Omental fat pad (tissue), 4 donors: Measurements from ENCODE around the gene CAVIN1. TPM values are rescaled to one million over a fixed set of nuclear protein-coding genes. Genes with fewer than 3 reads are reported as not detected.
"Not testable (repeated sequence)": the region's sequence is repeated elsewhere in the genome, so short reads cannot be mapped to it uniquely, and the experiment has no call there.

Source experiments
- ATAC-seq: fragments of 150-250 bp; one replicate; pipeline ENCODE4 v1.9.1; 2016; ENCODE audit warnings: mild to moderate bottlenecking, moderate library complexity; ENCODE audit not compliant: low FRiP score
- DNase-seq: peaks from one replicate; pipeline ENCODE4 v3.0.0-alpha.2; 2019; ENCODE audit warnings: low spot score
- total RNA-seq, 4 donors: library from RNA; depleted of rRNA; stranded (reverse); fragments of >200 nt; gene quantifications; one replicate each; pipeline ENCODE4 v1.1.0, GENCODE V29; 2016
- TF ChIP-seq, protein P1 (sequence below), 3 donors: fragments of 450-650 bp; IDR thresholded peaks; one replicate each; pipeline ENCODE4 v1.5.1; 2016 to 2017; ENCODE audit warnings: antibody characterized with exemption in 3 of 3, mild to moderate bottlenecking in 3 of 3, moderate library complexity in 2 of 3

Gene CAVIN1
- total RNA-seq, 4 donors from 2014 or later = 479 to 598 (median 526) TPM

DNA sequence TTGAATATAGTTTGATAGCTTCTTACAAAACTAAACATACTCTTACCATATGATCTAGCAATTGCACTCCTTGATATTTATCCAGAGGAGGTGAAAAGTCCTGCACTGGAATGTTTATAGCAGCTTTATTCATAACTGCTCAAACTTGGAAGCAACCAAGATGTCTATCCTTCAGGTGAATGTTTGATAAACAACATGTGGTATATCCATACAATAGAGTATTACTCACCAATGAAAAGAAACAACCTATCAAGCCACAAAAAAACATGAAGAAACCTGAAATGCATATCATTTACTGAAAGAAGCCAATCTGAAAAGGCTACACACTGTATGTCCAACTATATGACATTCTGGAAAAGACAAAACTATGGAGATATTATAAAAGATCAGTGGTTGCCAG, 50.9 kb downstream of the CAVIN1 start:
- TF ChIP-seq, protein P1, sequence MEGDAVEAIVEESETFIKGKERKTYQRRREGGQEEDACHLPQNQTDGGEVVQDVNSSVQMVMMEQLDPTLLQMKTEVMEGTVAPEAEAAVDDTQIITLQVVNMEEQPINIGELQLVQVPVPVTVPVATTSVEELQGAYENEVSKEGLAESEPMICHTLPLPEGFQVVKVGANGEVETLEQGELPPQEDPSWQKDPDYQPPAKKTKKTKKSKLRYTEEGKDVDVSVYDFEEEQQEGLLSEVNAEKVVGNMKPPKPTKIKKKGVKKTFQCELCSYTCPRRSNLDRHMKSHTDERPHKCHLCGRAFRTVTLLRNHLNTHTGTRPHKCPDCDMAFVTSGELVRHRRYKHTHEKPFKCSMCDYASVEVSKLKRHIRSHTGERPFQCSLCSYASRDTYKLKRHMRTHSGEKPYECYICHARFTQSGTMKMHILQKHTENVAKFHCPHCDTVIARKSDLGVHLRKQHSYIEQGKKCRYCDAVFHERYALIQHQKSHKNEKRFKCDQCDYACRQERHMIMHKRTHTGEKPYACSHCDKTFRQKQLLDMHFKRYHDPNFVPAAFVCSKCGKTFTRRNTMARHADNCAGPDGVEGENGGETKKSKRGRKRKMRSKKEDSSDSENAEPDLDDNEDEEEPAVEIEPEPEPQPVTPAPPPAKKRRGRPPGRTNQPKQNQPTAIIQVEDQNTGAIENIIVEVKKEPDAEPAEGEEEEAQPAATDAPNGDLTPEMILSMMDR (IDR thresholded peaks at IDR 0.05) = no peak
- no peak for ATAC-seq
- no peak for DNase-seq

DNA sequence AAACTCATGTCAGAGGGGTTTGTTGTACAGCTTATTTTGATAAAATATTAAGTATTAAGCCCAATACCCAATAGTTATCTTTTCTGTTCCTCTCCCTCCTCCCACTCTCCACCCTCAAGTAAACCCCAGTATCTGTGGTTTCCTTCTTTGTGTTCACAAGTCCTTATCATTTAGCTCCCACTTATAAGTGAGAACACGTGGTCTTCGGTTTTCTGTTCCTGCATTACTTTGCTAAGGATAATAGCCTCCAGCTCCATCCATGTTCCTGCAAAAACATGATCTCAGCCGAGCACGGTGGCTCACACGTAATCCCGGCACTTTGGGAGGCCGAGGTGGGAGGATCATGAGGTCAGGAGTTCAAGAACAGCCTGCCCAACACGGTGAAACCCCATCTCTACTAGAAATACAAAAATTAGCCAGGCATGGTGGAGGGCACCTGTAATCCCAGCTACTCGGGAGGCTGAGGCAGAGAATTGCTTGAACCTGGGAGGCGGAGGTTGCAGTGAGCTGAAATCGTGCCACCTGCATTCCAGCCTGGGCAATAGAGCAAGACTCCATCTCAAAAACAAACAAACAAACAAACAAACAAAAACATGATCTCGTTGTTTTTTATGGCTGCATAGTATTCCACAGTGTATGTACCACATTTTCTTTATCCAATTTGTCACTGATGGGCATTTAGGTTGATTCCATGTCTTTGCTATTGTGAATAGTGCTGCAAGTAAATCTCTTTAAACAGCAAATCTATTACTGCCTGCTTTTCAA, 54.1 kb downstream of the CAVIN1 start:
- not testable (repeated sequence) for DNase-seq, ATAC-seq

DNA sequence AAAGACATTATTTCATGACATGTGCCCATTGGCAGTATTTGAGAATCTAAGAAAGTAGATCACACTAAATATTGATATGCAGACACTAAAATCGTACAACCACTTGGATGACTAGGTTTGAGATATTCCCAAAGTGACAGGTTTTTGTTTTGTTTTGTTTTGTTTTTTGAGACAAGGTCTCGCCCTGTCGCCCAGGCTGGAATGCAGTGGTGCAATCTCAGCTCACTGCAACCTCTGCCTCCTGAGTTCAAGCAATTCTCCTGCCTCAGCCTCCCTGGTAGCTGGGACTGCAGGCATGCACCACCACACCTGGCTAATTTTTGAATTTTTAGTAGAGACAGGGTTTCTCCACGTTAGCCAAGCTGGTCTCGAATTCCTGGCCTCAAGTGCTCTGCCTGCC, 54.7 kb downstream of the CAVIN1 start:
- DNase-seq, ATAC-seq: not testable (repeated sequence)

DNA sequence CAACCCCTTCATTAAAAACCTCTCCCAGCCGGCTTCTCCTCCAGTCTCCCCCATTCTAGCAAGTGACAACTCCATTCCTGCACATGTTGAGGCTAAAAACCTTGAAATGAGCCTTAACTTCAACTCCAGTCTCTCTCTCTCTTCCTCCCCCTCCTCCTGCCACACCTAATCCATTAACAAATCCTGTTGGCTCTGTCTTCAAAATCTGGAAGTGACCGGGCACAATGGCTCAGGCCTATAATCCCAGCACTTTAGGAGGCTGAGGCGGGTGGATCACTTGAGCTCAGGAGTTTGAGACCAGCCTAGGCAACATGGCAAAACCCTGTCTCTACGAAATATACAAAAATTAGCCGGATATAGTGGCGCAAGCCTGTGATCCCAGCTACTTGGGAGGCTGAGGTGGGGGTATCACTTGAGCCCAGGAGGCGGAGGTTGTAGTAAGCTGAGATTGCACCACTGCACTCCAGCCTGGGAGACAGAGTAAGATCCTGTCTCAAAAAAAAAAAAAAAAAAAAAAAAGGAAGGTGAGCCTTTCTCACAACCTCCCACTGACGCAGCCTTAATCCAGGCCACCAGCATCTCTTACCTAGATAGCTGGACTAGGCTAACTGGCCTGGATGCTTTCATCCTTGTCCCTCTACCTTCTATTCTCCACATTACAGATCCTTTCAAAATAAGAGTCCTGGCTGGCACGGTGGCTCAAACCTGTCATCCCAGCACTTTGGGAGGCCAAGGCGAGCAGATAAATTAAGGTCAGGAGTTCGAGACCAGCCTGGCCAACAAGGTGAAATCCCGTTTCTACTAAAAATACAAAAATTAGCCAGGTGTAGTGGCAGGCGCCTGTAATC, 56.7 kb downstream of the CAVIN1 start:
- DNase-seq, ATAC-seq: not testable (repeated sequence)

DNA sequence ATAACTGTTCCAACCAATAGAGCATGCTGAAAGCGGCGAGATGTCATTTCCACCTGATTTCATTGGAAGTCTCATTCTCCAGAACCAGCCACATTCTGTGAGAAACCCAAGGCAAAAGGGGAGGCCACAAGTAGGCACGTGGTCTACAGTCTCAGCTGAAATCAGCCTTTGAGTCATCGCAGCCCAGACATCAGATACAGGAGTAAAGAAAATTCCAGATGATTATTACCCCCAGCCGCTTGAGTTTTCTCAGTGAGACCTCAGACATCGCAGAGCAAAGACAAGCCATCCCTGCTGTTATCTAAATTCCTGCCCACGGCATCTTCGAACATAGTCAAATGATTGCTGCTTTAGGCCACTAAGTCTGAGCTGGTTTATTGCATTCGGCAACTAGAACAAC, 57.9 kb downstream of the CAVIN1 start:
- TF ChIP-seq, protein P1 (IDR thresholded peaks at IDR 0.05) = no peak
- DNase-seq (no peak), ATAC-seq (peak; percentile 30)

DNA sequence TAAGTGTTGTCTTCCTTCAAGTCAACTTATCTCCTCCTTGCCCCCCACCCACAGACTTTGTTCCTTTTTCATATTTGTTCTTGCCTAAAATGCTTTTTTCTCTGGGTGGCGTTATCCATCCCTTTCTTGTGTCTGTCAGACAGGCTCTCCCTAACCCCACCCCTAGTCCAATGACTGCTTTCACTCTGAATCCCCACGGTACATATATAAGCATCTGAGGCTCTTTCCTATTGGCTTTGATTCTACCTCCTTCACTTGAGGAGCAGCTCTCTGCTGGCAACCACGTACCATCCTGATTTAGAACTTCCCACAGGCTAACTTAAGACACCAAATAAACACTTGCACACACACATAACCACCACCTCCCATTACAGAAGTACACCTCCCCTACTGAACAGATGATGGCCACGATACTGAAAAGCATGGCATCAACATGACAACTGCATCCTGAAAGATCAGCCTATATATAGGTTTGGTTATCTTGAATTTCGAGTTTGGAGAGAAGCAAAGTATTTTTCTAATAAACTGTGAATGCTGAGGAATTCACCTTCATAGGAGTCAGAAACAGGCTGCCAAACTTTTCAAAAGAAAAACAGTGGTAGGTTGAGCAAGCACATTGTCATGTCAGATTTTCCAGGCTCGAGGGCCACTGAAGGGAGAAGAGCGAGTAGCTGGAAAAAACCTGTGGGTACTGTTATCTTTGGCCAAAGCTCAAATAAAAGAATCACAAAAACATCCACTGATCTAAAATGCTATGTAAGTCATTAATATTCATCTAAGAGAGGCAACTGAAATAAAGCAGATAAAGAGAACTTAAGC, 59.1 kb downstream of the CAVIN1 start:
- TF ChIP-seq, protein P1 (IDR thresholded peaks at IDR 0.05) = no peak
- no peak for ATAC-seq
- no peak for DNase-seq

DNA sequence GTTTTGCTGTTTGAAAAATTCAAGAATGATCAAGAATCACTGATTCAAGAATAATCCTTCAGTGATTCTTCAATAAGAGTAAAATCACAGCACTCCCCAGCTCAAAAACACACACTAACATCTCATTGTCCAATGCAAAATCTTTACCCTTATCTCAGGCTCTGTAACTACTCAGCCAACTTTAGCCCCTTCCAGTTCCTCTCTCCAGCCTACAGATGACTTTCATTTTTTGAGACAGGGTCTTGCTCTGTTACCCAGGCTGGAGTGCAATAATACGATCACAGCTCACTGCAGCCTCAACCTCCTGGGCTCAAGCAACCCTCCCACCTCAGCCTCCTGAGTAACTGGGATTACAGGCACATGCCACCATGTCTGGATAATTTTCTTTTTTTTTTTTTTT, 59.8 kb downstream of the CAVIN1 start:
- ATAC-seq = no peak
- TF ChIP-seq, protein P1 (IDR thresholded peaks at IDR 0.05) = no peak

DNA sequence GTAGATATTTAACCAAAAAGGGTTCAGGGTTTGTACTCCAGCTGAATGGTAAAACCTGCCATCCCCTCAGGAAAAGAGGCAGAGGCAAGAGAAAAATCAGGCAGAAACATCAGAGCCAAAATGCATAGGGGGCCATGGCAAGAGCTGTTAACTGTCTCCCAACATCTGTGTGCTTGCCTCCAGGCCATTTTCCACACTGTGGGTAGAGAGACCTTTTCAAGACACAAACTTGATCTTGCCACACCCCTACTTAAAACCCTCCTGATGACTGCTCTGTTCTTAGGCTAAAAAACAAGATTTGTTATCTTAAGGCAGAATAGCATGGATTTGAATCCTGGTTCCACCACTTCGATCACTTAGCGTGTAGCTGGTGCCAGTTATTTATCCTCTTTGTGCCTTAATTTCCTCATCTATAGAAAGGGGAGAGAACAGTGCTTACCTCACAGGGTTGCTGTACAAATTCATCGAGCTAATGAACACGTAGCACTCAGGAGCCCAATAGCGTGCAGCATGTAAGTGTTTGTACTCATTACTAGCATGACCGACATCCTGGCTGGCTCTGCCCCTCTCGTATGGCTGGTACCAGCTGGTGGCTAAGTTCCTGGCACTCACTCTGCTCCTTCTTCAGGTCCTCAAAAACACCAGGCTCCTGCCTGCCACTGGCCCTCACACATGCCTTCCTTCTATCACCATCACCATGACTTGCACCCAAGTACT, 60.7 kb downstream of the CAVIN1 start:
- ATAC-seq (no peak), DNase-seq (no peak)
- TF ChIP-seq, protein P1 (IDR thresholded peaks at IDR 0.05) = no peak

More for the DNA sequence above, 59.8 kb downstream of the CAVIN1 start:
- DNase-seq = no peak
